NT2/D1 (cell line): ENCODE measurements around the gene TXNL4A.

Source experiments
- SUZ12 ChIP-seq: IDR thresholded peaks from 2 replicates; pipeline ENCODE4 v1.6.1; 2011; ENCODE audit not compliant: insufficient read length, insufficient read depth; ENCODE audit errors: extremely low read depth
- YY1 ChIP-seq: IDR thresholded peaks from 2 replicates; pipeline ENCODE4 v1.6.1; 2011; ENCODE audit not compliant: insufficient read length, insufficient read depth
- ZNF274 ChIP-seq: IDR thresholded peaks from 2 replicates; pipeline ENCODE4 v1.6.1; 2011; ENCODE audit warnings: mild to moderate bottlenecking, low read depth, low read length

DNA sequence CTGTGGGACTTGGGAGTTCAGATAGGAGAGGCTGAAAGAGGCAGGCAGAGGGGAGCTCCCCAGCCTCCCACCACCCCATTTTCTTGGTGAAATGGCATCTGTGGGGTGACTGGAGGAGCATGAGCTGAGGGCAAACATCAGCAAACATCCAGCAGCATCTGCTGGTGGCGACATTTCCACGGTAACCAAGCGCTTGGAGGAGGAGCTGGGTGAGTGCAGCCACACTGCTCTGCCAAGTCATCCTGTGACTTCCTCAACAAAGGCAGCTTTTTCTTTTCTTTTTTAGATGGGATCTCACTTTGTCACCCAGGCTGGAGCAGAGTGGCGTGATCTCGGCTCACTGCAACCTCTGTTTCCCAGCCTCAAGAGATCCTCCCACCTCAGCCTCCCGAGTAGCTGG is 5.6 kb downstream of the TXNL4A start:
- TF ChIP-seq YY1 = no peak
- no peak for TF ChIP-seq ZNF274
- TF ChIP-seq SUZ12 = no peak
